ENCODE measurements around the gene PLEKHA1.

GRCh38 chr10:122328676-122329075 lies 45.8 kb upstream of the PLEKHA1 start:
- TF ChIP-seq CTCF (IDR thresholded peaks at IDR 0.05; ENCODE audit: low read depth, low read length) (no peak), POLR2A (IDR thresholded peaks at IDR 0.05; ENCODE audit: extremely low read depth, insufficient read length) (no peak)

All from NB4 (cell line).